ENCODE measurements around the gene ALPG. TPM values are rescaled to one million over a fixed set of nuclear protein-coding genes. Genes with fewer than 3 reads are reported as not detected.
"Not testable (repeated sequence)": the region's sequence is repeated elsewhere in the genome, so short reads cannot be mapped to it uniquely, and the experiment has no call there.

The ALPG gene
- total RNA-seq, 1 experiment from 2014 or later = not detected

DNA sequence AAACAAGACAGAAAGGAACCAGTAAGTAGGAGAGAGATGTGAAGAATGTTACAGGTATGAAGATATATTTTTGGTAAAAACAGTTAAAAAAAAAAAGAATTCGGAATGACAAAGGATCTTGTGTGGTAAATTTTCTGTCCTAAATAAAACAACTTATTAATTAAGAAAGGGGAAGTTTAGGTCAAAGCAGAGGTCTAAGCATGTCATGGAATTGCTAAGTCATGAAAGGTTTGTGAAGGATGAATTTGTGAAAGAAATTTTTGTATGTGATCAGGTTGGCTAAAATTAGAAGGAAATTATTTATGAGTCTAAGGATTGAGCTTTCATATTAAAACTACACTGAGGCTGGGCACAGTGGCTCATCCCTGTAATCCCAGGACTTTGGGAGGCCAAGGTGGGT, 11.1 kb upstream of the ALPG start:
- DNase-seq (ENCODE audit: low spot score) = no peak

- DNase-seq (ENCODE audit: low spot score) = no peak
These were observed 10.0 kb upstream of the ALPG start for GRCh38 chr2:232396683-232397082.

DNA sequence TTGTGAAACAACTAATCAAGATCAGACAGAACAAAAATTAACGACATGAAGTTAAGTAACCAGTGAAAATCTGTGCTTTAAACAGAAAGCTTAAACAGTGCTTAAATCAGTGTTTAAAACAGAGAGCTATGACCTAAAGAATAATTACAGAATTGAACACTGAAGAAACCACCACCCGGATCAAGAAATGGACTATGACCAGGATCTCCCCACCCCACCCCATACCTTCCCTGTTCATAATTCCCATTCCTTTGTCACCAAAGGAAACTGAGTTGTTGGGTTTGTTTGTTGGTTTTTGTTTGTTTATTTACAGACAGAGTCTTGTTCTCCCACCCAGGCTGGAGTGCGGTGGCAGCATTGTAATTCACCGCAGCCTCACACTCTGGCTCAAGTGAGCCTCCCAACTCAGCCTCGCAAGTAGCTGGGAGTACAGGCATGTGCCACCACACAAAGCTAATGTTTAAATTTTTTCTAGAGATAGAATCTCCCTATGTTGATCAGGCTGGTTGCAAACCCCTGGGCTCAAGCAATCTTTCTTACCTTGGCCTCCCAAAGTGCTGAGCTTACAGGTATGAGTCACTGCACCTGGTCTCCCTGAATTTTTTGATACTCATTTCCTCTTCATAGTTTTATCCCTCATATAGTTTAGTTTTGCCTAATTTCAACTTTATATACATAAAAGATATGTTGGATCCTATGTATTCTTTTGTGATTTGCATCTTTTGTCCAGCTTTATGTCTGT, 8.2 kb upstream of the ALPG start:
- DNase-seq (ENCODE audit: low spot score) = no peak

DNA sequence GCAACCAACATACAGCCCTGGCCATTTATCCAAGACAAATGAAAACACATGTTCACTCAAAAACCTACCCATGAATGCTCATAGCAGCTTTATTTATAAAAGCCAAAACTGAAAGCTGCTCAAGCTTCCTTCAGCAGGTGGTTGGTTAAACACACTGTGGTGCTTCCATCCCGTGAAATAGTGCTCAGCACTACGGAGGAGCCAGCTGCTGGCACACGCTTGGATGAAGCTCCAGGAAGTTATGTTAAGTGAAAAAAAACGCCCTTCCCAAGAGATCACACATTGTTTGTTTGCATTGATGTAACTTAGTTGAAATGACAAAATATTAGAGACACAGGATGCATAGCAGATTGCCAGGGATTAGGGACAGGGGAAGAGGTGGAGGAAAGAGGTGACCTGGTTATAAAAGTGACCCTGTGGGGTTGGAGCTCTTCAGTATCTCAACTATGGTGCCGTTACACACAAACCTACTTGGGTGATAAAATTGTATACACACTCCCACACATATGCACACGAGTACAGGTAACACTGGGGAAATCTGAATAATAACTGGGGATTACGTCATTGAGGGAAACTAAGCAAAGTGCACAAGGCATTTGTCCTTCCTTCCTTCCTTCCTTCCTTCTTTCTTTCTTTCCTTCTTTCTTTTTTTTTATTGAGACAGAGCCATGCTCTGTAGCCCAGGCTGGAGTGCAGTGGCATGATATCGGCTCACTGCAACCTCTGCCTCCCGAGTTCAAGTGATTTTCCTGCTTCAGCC, 6.2 kb upstream of the ALPG start:
- no peak for DNase-seq (ENCODE audit: low spot score)

- DNase-seq (ENCODE audit: low spot score) = no peak
These were observed 4.1 kb upstream of the ALPG start for GRCh38 chr2:232402518-232402917.

DNA sequence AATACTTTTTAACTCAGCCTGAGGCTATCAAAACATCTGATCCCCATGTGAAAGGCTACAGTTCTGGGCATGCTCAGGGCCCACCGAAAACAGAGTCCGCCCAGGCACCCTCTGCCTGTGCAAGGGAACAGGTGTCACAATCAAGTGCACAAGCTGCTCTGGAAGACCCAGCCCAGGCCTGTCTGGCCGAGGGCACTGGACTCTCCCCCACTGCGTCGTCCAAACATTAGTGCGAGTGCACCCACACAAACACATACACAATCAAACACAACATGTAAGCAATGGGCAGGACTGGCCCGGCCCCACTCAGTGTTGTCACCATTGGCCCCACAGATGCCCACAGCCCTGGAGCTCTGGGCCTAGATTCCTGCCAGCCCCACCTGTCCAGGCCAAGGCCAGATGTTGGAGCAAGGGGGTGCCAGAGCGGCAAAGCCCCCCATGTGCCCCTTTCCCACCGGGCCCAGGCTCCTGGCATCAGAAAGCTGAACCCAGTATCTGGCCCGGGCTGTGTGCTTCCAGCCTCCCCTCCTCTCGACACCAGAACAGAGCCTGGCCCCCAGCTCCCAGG, 617 bp upstream of the ALPG start:
- no peak for DNase-seq (ENCODE audit: low spot score)

GRCh38 chr2:232407428-232408150, 945 bp downstream of the ALPG start:
- not testable (repeated sequence) for DNase-seq (ENCODE audit: low spot score)

- not testable (repeated sequence) for DNase-seq (ENCODE audit: low spot score)
These were observed 1.6 kb downstream of the ALPG start for GRCh38 chr2:232408269-232408668.

GRCh38 chr2:232409617-232410016, 3.0 kb downstream of the ALPG start:
- not testable (repeated sequence) for DNase-seq (ENCODE audit: low spot score)

GRCh38 chr2:232410238-232410900, 3.7 kb downstream of the ALPG start:
- DNase-seq (ENCODE audit: low spot score) = no peak

GRCh38 chr2:232411901-232412629, 5.4 kb downstream of the ALPG start:
- DNase-seq (ENCODE audit: low spot score) = no peak

- no peak for DNase-seq (ENCODE audit: low spot score)
These were observed 6.3 kb downstream of the ALPG start for GRCh38 chr2:232412986-232413385.

- DNase-seq (ENCODE audit: low spot score) = no peak
These were observed 8.6 kb downstream of the ALPG start for GRCh38 chr2:232415138-232415690.

- no peak for DNase-seq (ENCODE audit: low spot score)
These were observed 9.3 kb downstream of the ALPG start for GRCh38 chr2:232415736-232416520.

DNA sequence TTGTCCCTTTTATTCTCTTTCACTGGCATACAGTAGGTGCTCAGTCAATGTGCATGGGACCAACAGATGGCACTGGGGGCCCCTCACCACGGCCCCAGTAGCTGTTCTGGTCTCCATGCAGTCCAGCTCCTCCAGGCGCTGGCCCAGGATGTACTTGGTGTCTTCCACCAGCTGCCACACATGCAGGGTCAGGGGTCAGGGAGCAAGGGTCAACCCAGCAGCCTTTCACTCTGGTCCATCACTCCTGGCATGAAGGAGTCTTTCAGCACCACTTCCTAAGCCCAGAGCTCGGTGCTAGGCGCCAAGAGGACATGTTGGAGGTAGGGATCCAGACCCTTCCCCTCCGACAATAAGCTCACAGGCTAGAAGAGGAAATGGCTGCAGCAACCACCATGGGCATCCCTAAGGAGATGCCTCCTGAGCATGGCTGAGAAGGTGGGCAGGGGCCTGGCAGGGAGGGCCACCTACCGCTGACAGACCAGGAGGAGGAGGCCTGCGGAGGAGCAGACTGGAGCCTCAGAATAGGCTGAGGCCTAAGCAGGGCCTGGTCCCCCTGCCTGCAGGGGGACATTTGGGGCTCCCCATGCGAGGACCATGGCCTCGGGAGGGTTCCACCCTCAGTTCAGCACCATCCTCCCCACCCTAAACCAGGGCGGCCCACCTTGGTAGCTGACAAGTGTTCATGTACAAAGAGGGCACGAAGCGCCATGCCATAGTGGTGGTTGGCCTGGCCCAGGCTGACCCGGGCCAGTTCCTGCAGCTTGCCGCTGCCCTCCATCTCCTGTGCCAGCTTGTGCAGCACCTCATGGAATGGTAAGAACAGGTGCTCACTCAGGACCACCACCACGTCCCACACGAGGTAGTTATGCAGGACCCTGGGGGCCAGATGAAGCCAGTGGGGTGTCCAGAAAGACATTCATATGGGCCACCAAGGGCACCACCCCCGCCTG, 10.2 kb downstream of the ALPG start:
- no peak for DNase-seq (ENCODE audit: low spot score)

GRCh38 chr2:232417489-232417888, 10.8 kb downstream of the ALPG start:
- DNase-seq (ENCODE audit: low spot score) = no peak

GRCh38 chr2:232418056-232418455, 11.4 kb downstream of the ALPG start:
- DNase-seq (ENCODE audit: low spot score) = no peak

DNA sequence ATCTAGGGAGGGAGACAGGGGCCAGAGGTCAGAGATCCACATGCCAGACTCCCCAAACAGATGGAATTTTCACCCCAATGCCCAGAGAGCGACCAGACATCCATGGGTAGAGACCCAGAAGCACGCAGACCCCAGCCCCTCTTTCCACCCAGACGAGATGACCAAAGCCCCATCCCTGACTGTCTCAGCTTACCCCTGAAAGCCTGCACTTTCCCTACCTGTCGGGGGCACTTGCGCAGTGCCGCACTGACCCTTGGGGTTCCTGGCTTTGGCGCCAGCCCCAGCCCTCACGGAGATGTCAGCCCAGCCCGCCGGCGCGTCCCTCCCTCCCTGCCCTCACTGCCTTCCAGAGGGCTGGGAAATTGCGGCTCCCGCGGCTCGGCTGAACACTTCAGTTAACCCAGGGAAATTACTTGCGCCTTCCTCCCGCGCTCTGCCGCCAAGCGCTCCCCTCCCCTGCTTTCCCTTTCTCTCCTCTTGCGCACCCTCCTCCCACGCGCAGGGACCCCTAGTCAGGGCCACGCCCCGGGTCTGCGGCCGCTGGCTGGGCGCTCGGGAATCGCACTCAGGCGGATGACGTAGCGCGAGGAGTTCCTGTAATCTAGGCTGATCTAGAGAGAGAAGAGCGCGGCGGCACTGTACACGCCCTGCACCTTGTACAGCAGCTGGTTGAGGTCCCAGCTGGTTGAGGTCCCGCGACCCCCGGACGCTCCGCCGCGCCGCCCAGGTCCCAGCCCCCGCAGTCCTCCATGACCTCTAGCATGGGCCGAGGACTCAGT, 12.0 kb downstream of the ALPG start:
- no peak for DNase-seq (ENCODE audit: low spot score)

All from H4 (cell line).